ENCODE results near the gene LRRN2. TPM values are rescaled to one million over a fixed set of nuclear protein-coding genes. Genes with fewer than 3 reads are reported as not detected.

The LRRN2 gene
- total and polyA plus RNA-seq, 9 of the 15 experiments (the other 6 are each of a cell fraction or from before 2014, with no cell fraction given) = 0.05 TPM; not detected in 8

- Histone ChIP-seq H3K9me1 (ENCODE audit: control insufficient read depth, insufficient read depth, low read length) (no peaks in the 10 kb centered on the region), H3K9me3 (replicated peaks; ENCODE audit: control insufficient read depth, insufficient read depth, low read depth, low read length) (no peaks in the 10 kb centered on the region), H3K36me3 (ENCODE audit: control insufficient read depth, insufficient read depth, low read length) (no peaks in the 10 kb centered on the region), H2AFZ (ENCODE audit: low read depth, low read length) (no peak overlapping the region), H3K4me3 (no peak overlapping the region), H3K27ac (ENCODE audit: extremely low read depth, low read depth, low read length) (no peak overlapping the region), H4K20me1 (replicated peaks; ENCODE audit: control insufficient read depth, insufficient read depth, low read length) (no peaks in the 10 kb centered on the region; the same call in 1 of the 2 replicates), H3K79me2 (ENCODE audit: control insufficient read depth, insufficient read depth, low read length) (no peaks in the 10 kb centered on the region), H3K4me1 (replicated peaks in 1 of 2; ENCODE audit: control insufficient read depth in 2 of 2, insufficient read depth in 2 of 2, low read length in 2 of 2) (no peaks in the 10 kb centered on the region), H3K9ac (ENCODE audit: insufficient read depth in 1 of 2, low read depth in 2 of 2, low read length in 2 of 2) (no peak overlapping the region), H3K27me3 (ENCODE audit: control insufficient read depth in 2 of 2, insufficient read depth in 2 of 2, low read length in 2 of 2) (peaks cover 47 to 67% of the 10 kb centered on the region in 2 experiments), H3K4me2 (ENCODE audit: insufficient read depth, low read length) (no peak overlapping the region)
- 2% methylated on average over 7 of the region's 7 CpGs for WGBS (ENCODE audit: insufficient coverage, low coverage, missing lambda C conversion rate)
- ATAC-seq (no peak), FAIRE-seq (no peak), DNase-seq (ENCODE audit: extremely low read depth in 1 of 4, low spot score in 3 of 4) (no peak)
- ChIA-PET POLR2A (interaction anchor here (0.6 kb wide), 2 partner anchors 10 to 469 kb away, joined by 3 read pairs; no protein-coding TSS in a partner anchor), CTCF (ENCODE audit: low intra/inter-chr PET ratio) (no interaction called here)
- intact Hi-C loops (cut with micrococcal nuclease) (no loop called here), in situ Hi-C loops (cut with MboI) (no loop called here)
- no TSS peak for BruUV-seq (replicated peaks)
- TF ChIP-seq, protein P1, sequence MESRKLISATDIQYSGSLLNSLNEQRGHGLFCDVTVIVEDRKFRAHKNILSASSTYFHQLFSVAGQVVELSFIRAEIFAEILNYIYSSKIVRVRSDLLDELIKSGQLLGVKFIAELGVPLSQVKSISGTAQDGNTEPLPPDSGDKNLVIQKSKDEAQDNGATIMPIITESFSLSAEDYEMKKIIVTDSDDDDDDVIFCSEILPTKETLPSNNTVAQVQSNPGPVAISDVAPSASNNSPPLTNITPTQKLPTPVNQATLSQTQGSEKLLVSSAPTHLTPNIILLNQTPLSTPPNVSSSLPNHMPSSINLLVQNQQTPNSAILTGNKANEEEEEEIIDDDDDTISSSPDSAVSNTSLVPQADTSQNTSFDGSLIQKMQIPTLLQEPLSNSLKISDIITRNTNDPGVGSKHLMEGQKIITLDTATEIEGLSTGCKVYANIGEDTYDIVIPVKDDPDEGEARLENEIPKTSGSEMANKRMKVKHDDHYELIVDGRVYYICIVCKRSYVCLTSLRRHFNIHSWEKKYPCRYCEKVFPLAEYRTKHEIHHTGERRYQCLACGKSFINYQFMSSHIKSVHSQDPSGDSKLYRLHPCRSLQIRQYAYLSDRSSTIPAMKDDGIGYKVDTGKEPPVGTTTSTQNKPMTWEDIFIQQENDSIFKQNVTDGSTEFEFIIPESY (CRISPR knock-in tag; IDR thresholded peaks at IDR 0.05) = no peak
- no peak for TF ChIP-seq HDAC8 (tag; IDR thresholded peaks at IDR 0.05)
- TF ChIP-seq, protein P2, sequence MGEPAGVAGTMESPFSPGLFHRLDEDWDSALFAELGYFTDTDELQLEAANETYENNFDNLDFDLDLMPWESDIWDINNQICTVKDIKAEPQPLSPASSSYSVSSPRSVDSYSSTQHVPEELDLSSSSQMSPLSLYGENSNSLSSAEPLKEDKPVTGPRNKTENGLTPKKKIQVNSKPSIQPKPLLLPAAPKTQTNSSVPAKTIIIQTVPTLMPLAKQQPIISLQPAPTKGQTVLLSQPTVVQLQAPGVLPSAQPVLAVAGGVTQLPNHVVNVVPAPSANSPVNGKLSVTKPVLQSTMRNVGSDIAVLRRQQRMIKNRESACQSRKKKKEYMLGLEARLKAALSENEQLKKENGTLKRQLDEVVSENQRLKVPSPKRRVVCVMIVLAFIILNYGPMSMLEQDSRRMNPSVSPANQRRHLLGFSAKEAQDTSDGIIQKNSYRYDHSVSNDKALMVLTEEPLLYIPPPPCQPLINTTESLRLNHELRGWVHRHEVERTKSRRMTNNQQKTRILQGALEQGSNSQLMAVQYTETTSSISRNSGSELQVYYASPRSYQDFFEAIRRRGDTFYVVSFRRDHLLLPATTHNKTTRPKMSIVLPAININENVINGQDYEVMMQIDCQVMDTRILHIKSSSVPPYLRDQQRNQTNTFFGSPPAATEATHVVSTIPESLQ (CRISPR knock-in tag; IDR thresholded peaks at IDR 0.05) = no peak
- no peak for TF ChIP-seq SOX6 (IDR thresholded peaks at IDR 0.05)
- TF ChIP-seq HEY1 (CRISPR knock-in tag; IDR thresholded peaks at IDR 0.05; ENCODE audit: borderline replicate concordance) = no peak
- TF ChIP-seq LCOR (CRISPR knock-in tag; IDR thresholded peaks at IDR 0.05) = no peak
- TF ChIP-seq ZNF263 (CRISPR knock-in tag; IDR thresholded peaks at IDR 0.05; ENCODE audit: borderline replicate concordance) = no peak
- no peak for TF ChIP-seq GATAD2A (IDR thresholded peaks at IDR 0.05)
- no peak for TF ChIP-seq PTRF (tag; IDR thresholded peaks at IDR 0.05)
- no peak for TF ChIP-seq NR2C2 (CRISPR knock-in tag; IDR thresholded peaks at IDR 0.05)
- no peak for TF ChIP-seq NR2C2 (tag; IDR thresholded peaks at IDR 0.05)
- no peak for TF ChIP-seq SMAD1 (IDR thresholded peaks at IDR 0.05; ENCODE audit: low read depth, low read length, partially characterized antibody)
- no peak for TF ChIP-seq TFAP4 (CRISPR knock-in tag; IDR thresholded peaks at IDR 0.05; ENCODE audit: borderline replicate concordance)
- no peak for TF ChIP-seq JUNB (CRISPR knock-in tag; conservative IDR thresholded peaks at IDR 0.05)
- TF ChIP-seq TCF15 (CRISPR knock-in tag; IDR thresholded peaks at IDR 0.05) = no peak
- TF ChIP-seq, protein P3, sequence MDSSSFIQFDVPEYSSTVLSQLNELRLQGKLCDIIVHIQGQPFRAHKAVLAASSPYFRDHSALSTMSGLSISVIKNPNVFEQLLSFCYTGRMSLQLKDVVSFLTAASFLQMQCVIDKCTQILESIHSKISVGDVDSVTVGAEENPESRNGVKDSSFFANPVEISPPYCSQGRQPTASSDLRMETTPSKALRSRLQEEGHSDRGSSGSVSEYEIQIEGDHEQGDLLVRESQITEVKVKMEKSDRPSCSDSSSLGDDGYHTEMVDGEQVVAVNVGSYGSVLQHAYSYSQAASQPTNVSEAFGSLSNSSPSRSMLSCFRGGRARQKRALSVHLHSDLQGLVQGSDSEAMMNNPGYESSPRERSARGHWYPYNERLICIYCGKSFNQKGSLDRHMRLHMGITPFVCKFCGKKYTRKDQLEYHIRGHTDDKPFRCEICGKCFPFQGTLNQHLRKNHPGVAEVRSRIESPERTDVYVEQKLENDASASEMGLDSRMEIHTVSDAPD (CRISPR knock-in tag; IDR thresholded peaks at IDR 0.05) = no peak
- no peak for TF ChIP-seq RBM15 (IDR thresholded peaks at IDR 0.05; ENCODE audit: insufficient read depth, low read length)
These were observed 79.7 kb downstream of the LRRN2 start for GRCh38 chr1:204605791-204606190.

Data from K562 (cell line).